Measurements from ENCODE around the gene IFITM1. TPM values are rescaled to one million over a fixed set of nuclear protein-coding genes. Genes with fewer than 3 reads are reported as not detected.
"Not testable (repeated sequence)": the region's sequence is repeated elsewhere in the genome, so short reads cannot be mapped to it uniquely, and the experiment has no call there.

The IFITM1 gene
- total and polyA plus RNA-seq, 3 experiments from 2014 or later = 70.7 to 2,153 (median 75.9) TPM

- no peak for DNase-seq
- Mint-ChIP-seq H3K27ac (peak overlapping the region in 1 of 8 donors; percentile 58), H3K9me3 (no peaks in the 10 kb centered on the region), H3K36me3 (peaks cover 3 to 40% (median 5%) of the 10 kb centered on the region in 3 donors), H3K27me3 (peaks cover 0 to 9% of the 10 kb centered on the region in 2 donors), H3K4me1 (peaks cover 41 to 69% (median 47%) of the 10 kb centered on the region in 3 donors), H3K4me3 (peak overlapping the region in 2 of 7 donors; percentile 45 to 92)
- ChIA-PET POLR2A (interaction anchor here (0.5 to 0.8 kb wide), 4 partner anchors 11 to 285 kb away, joined by 3 to 4 read pairs (median 3); no protein-coding TSS in a partner anchor), CTCF (interaction anchor here (0.6 to 7.0 kb wide), 6 partner anchors 10 to 33 kb away, joined by 3 to 49 read pairs (median 4); no protein-coding TSS in a partner anchor)
- no peak overlapping the region for H3K27ac ChIP-seq (ENCODE audit: low read depth, low read length)
- no peaks in the 10 kb centered on the region for H3K36me3 ChIP-seq (ENCODE audit: insufficient read depth, low read length)
- no peak overlapping the region for H3K4me3 ChIP-seq (ENCODE audit: low read length)
- no peaks in the 10 kb centered on the region for H3K9me3 ChIP-seq (ENCODE audit: low read length)
- peaks cover 46% of the 10 kb centered on the region for H3K4me1 ChIP-seq (ENCODE audit: insufficient read depth, low read length)
- H3K27me3 ChIP-seq (ENCODE audit: insufficient read depth, low read length, poor library complexity, severe bottlenecking) = no peaks in the 10 kb centered on the region
Measured at GRCh38 chr11:284105-285020, 29.5 kb upstream of the IFITM1 start.

GRCh38 chr11:285021-285893 is 28.6 kb upstream of the IFITM1 start:
- Histone ChIP-seq H3K27me3 (ENCODE audit: insufficient read depth, low read length, poor library complexity, severe bottlenecking) (no peaks in the 10 kb centered on the region), H3K27ac (ENCODE audit: low read depth, low read length) (no peak overlapping the region), H3K9me3 (ENCODE audit: low read length) (no peaks in the 10 kb centered on the region), H3K36me3 (ENCODE audit: insufficient read depth, low read length) (no peaks in the 10 kb centered on the region), H3K4me3 (ENCODE audit: low read length) (no peak overlapping the region), H3K4me1 (ENCODE audit: insufficient read depth, low read length) (peaks cover 46% of the 10 kb centered on the region)
- DNase-seq = peak in 1 of 5 donors; percentile 39
- Mint-ChIP-seq H3K9me3 (no peaks in the 10 kb centered on the region), H3K36me3 (peaks cover 3 to 40% (median 5%) of the 10 kb centered on the region in 3 donors), H3K4me1 (peaks cover 46 to 74% (median 54%) of the 10 kb centered on the region in 3 donors), H3K27me3 (peaks cover 0 to 9% of the 10 kb centered on the region in 2 donors), H3K4me3 (peak overlapping the region in 2 of 7 donors; percentile 67 to 68), H3K27ac (peak overlapping the region in 4 of 8 donors; percentile 56 to 96 (median 64))
- ChIA-PET CTCF (interaction anchor here (1.8 to 3.3 kb wide), 2 partner anchors 33 to 34 kb away, joined by 6 to 25 read pairs; no protein-coding TSS in a partner anchor), POLR2A (interaction anchor here (0.5 to 0.8 kb wide), 4 partner anchors 10 to 284 kb away, joined by 3 to 4 read pairs (median 3); partner anchors contain the start of genes BET1L and RIC8A)

GRCh38 chr11:285894-286220 is 28.0 kb upstream of the IFITM1 start:
- peak overlapping the region in 2 of 7 donors; percentile 68 to 94 for H3K4me3 Mint-ChIP-seq
- peak in 1 of 5 donors; percentile 30 for DNase-seq
- Histone ChIP-seq H3K36me3 (ENCODE audit: insufficient read depth, low read length) (no peaks in the 10 kb centered on the region), H3K4me3 (ENCODE audit: low read length) (no peak overlapping the region), H3K27ac (ENCODE audit: low read depth, low read length) (no peak overlapping the region), H3K4me1 (ENCODE audit: insufficient read depth, low read length) (peaks cover 46% of the 10 kb centered on the region), H3K9me3 (ENCODE audit: low read length) (no peaks in the 10 kb centered on the region), H3K27me3 (ENCODE audit: insufficient read depth, low read length, poor library complexity, severe bottlenecking) (no peaks in the 10 kb centered on the region)
- H3K27ac Mint-ChIP-seq = peak overlapping the region in 5 of 8 donors; percentile 57 to 99 (median 87)
- peaks cover 3 to 38% (median 5%) of the 10 kb centered on the region in 3 donors for H3K36me3 Mint-ChIP-seq
- CTCF ChIA-PET = interaction anchor here (1.0 to 3.3 kb wide), 3 partner anchors 18 to 34 kb away, joined by 3 to 25 read pairs (median 15); no protein-coding TSS in a partner anchor
- POLR2A ChIA-PET = interaction anchor here (3.6 kb wide), 1 partner anchor 35 kb away, joined by 11 read pairs; no protein-coding TSS in a partner anchor
- peaks cover 0 to 9% of the 10 kb centered on the region in 2 donors for H3K27me3 Mint-ChIP-seq
- no peaks in the 10 kb centered on the region for H3K9me3 Mint-ChIP-seq
- peaks cover 44 to 77% (median 53%) of the 10 kb centered on the region in 3 donors for H3K4me1 Mint-ChIP-seq

GRCh38 chr11:286977-287820 is 26.6 kb upstream of the IFITM1 start:
- not testable (repeated sequence) for H3K27me3 Mint-ChIP-seq, H3K9me3 Mint-ChIP-seq
- CTCF ChIA-PET = interaction anchor here (0.8 to 4.3 kb wide), 10 partner anchors 18 to 164 kb away, joined by 3 to 25 read pairs (median 6); partner anchors contain the start of genes BET1L, IFITM2 and RIC8A

GRCh38 chr11:287821-288477 is 25.9 kb upstream of the IFITM1 start:
- Histone ChIP-seq H3K4me3 (ENCODE audit: low read length) (peak overlapping the region; percentile 74), H3K9me3 (ENCODE audit: low read length) (no peaks in the 10 kb centered on the region), H3K27ac (ENCODE audit: low read depth, low read length) (peak overlapping the region; percentile 79), H3K36me3 (ENCODE audit: insufficient read depth, low read length) (no peaks in the 10 kb centered on the region), H3K4me1 (ENCODE audit: insufficient read depth, low read length) (peaks cover 28% of the 10 kb centered on the region), H3K27me3 (ENCODE audit: insufficient read depth, low read length, poor library complexity, severe bottlenecking) (no peaks in the 10 kb centered on the region)
- CTCF ChIA-PET = interaction anchor here (0.5 to 4.3 kb wide), 11 partner anchors 8 to 631 kb away, joined by 3 to 25 read pairs (median 5); partner anchors contain the start of genes BET1L, IFITM2 and RIC8A
- H3K27me3 Mint-ChIP-seq = peaks cover 0 to 9% of the 10 kb centered on the region in 2 donors
- peak overlapping the region; percentile 94 to 99 (median 98) for H3K4me3 Mint-ChIP-seq
- H3K27ac Mint-ChIP-seq = peak overlapping the region; percentile 93 to 99 (median 97)
- POLR2A ChIA-PET = interaction anchor here (0.6 to 5.6 kb wide), 12 partner anchors 8 to 119 kb away, joined by 4 to 62 read pairs (median 6); partner anchors contain the start of genes BET1L, NLRP6, PSMD13 and RIC8A
- DNase-seq = peak in 3 of 5 donors; percentile 51 to 74 (median 69)
- peaks cover 33 to 64% (median 39%) of the 10 kb centered on the region in 3 donors for H3K4me1 Mint-ChIP-seq
- peaks cover under 1 to 39% (median 1%) of the 10 kb centered on the region in 3 donors for H3K36me3 Mint-ChIP-seq
- H3K9me3 Mint-ChIP-seq = no peaks in the 10 kb centered on the region

More at GRCh38 chr11:286977-287820, 26.6 kb upstream of the IFITM1 start:
- Mint-ChIP-seq H3K27ac (peak overlapping the region; percentile 93 to 99 (median 97)), H3K4me1 (peaks cover 40 to 72% (median 46%) of the 10 kb centered on the region in 3 donors), H3K4me3 (peak overlapping the region; percentile 94 to 99 (median 98)), H3K36me3 (peaks cover 3 to 38% (median 5%) of the 10 kb centered on the region in 3 donors)
- Histone ChIP-seq H3K27ac (ENCODE audit: low read depth, low read length) (peak overlapping the region; percentile 79), H3K4me3 (ENCODE audit: low read length) (peak overlapping the region; percentile 74), H3K4me1 (ENCODE audit: insufficient read depth, low read length) (peaks cover 36% of the 10 kb centered on the region)
- H3K9me3 ChIP-seq (ENCODE audit: low read length); H3K36me3 ChIP-seq (ENCODE audit: insufficient read depth, low read length); H3K27me3 ChIP-seq (ENCODE audit: insufficient read depth, low read length, poor library complexity, severe bottlenecking): not testable (repeated sequence)
- DNase-seq = peak; percentile 59 to 86 (median 73)
- POLR2A ChIA-PET = interaction anchor here (0.6 to 5.6 kb wide), 13 partner anchors 9 to 79 kb away, joined by 4 to 62 read pairs (median 8); partner anchors contain the start of genes BET1L, NLRP6, PSMD13 and RIC8A
